HUES6 (cell line): ENCODE measurements around the gene DEFB113.

Experiments used
- H3K27ac ChIP-seq: 2 replicates; pipeline ENCODE4 v1.7.0; 2013; ENCODE audit warnings: low read depth, mild to moderate bottlenecking, low read length, inconsistent platforms
- H3K27me3 ChIP-seq: 2 replicates; pipeline ENCODE4 v1.6.1; 2013; ENCODE audit warnings: low read length; ENCODE audit not compliant: control insufficient read depth, insufficient read depth
- H3K36me3 ChIP-seq: 2 replicates; pipeline ENCODE4 v1.6.1; 2013; ENCODE audit warnings: low read length; ENCODE audit not compliant: control insufficient read depth, insufficient read depth
- H3K4me1 ChIP-seq: 2 replicates; pipeline ENCODE4 v1.6.1; 2013; ENCODE audit warnings: low read length; ENCODE audit not compliant: control insufficient read depth, insufficient read depth
- H3K4me3 ChIP-seq: 2 replicates; pipeline ENCODE4 v1.5.1; 2013; ENCODE audit warnings: low read depth, low read length
- H3K9ac ChIP-seq: one replicate; pipeline ENCODE4 v1.6.1; 2013; ENCODE audit warnings: mild to moderate bottlenecking, low read length
- H3K9me3 ChIP-seq: 2 replicates; pipeline ENCODE4 v1.6.1; 2013; ENCODE audit warnings: low read depth, low read length; ENCODE audit not compliant: control insufficient read depth, insufficient read depth

DEFB113 gene

GRCh38 chr6:49937017-49937416 is 32.4 kb downstream of the DEFB113 start:
- Histone ChIP-seq H3K36me3 (no peaks in the 10 kb centered on the region), H3K27ac (no peak overlapping the region)

DNA sequence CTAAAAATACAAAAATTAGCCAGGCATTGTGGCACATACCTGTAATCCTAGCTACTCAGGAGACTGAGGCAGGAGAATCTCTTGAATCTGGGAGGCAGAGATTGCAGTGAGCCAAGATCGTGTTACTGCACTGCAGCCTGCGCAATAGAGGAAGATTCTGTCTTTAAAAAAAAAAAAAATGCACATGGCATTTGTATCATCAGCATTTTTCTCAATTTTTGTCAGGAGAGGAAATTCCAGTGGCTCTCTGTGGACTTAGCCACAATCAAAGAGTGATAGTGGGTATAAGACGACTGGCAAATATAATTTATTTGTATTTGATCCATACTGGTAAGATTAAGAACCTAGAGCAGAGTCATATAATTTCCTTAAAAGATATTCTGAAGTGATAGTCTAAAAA is 34.0 kb downstream of the DEFB113 start:
- Histone ChIP-seq H3K9me3 (no peaks in the 10 kb centered on the region), H3K27me3 (no peaks in the 10 kb centered on the region), H3K4me3 (no peak overlapping the region), H3K27ac (no peak overlapping the region), H3K9ac (no peak overlapping the region), H3K36me3 (no peaks in the 10 kb centered on the region), H3K4me1 (no peaks in the 10 kb centered on the region)

More at GRCh38 chr6:49937017-49937416, 32.4 kb downstream of the DEFB113 start:
- Histone ChIP-seq H3K9me3 (no peaks in the 10 kb centered on the region), H3K4me1 (no peaks in the 10 kb centered on the region), H3K27me3 (no peaks in the 10 kb centered on the region), H3K9ac (no peak overlapping the region), H3K4me3 (no peak overlapping the region)

DNA sequence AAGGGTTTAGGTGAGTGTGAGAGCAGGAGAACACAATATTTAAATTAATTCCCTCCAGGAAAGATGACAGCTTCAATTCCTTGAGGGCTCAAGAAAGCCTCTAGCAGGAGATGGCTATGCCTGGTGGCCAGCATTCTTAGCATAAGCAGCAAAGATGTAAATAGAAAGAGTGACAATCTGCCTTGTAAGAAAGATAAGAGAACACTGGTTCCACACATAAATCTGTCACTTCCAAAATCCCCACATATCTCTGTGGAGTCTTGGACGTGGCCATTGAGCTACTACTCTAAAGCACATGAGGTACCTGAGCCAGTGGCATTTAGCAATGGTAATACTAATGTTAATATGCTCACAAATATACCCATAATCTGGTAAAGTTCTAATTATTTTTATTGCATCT is 34.7 kb downstream of the DEFB113 start:
- no peaks in the 10 kb centered on the region for H3K36me3 ChIP-seq
- H3K27ac ChIP-seq: no peak overlapping the region
- H3K4me3 ChIP-seq: no peak overlapping the region
- H3K9ac ChIP-seq: no peak overlapping the region
- no peaks in the 10 kb centered on the region for H3K27me3 ChIP-seq
- H3K4me1 ChIP-seq: no peaks in the 10 kb centered on the region
- H3K9me3 ChIP-seq: no peaks in the 10 kb centered on the region

- Histone ChIP-seq H3K9me3 (no peaks in the 10 kb centered on the region), H3K27ac (no peak overlapping the region), H3K9ac (no peak overlapping the region), H3K36me3 (no peaks in the 10 kb centered on the region), H3K4me1 (no peaks in the 10 kb centered on the region), H3K27me3 (no peaks in the 10 kb centered on the region), H3K4me3 (no peak overlapping the region)
These were observed 35.9 kb downstream of the DEFB113 start for GRCh38 chr6:49933526-49933925.

- Histone ChIP-seq H3K36me3 (no peaks in the 10 kb centered on the region), H3K27me3 (no peaks in the 10 kb centered on the region), H3K27ac (no peak overlapping the region), H3K4me3 (no peak overlapping the region), H3K4me1 (no peaks in the 10 kb centered on the region), H3K9ac (no peak overlapping the region), H3K9me3 (no peaks in the 10 kb centered on the region)
These were observed 40.1 kb downstream of the DEFB113 start for GRCh38 chr6:49929340-49929739.

GRCh38 chr6:49923826-49924225 is 45.6 kb downstream of the DEFB113 start:
- H3K9ac ChIP-seq: no peak overlapping the region
- no peaks in the 10 kb centered on the region for H3K27me3 ChIP-seq
- H3K27ac ChIP-seq: no peak overlapping the region
- H3K9me3 ChIP-seq: no peaks in the 10 kb centered on the region
- peaks cover 11% of the 10 kb centered on the region for H3K4me1 ChIP-seq
- H3K36me3 ChIP-seq: no peaks in the 10 kb centered on the region
- H3K4me3 ChIP-seq: no peak overlapping the region

DNA sequence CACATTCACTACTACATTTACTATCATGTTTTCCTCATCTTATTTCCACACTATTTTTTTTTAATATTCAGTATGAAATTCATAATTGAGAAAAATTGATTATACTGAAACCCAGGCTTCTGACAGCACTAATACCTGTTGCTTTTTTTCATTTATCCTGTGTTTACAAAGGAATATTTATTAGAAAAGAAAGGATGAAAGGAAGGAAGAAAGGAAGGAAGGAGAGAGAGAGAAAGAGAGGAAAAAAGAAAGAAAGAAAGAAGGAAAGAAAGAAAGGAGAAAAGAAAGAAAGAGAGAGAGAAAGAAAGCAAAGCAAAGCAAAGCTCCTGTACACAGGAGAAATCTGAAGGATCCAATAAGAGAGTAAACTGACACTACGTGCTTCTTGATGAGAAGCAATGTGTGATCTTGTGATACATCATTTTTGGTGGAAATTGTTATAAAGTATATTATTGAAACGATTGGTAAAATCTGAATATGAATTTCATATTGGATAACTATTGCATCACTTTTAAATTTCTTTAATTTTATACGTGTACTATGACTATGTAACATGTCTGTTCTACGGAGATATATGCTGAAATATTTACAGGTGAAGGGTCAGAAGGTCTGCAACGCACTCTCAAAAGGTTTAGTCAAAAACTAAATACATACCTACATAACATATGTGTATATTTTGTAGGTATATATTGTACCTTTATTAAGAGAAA is 49.3 kb downstream of the DEFB113 start:
- peaks cover 31% of the 10 kb centered on the region for H3K4me1 ChIP-seq
- no peak overlapping the region for H3K4me3 ChIP-seq
- H3K36me3 ChIP-seq: no peaks in the 10 kb centered on the region
- H3K27ac ChIP-seq: no peak overlapping the region
- H3K9ac ChIP-seq: no peak overlapping the region
- no peaks in the 10 kb centered on the region for H3K27me3 ChIP-seq
- no peaks in the 10 kb centered on the region for H3K9me3 ChIP-seq

- no peak overlapping the region for H3K27ac ChIP-seq
- H3K9ac ChIP-seq: no peak overlapping the region
- H3K9me3 ChIP-seq: no peaks in the 10 kb centered on the region
- H3K27me3 ChIP-seq: no peaks in the 10 kb centered on the region
- H3K36me3 ChIP-seq: no peaks in the 10 kb centered on the region
- H3K4me1 ChIP-seq: peaks cover 39% of the 10 kb centered on the region
- no peak overlapping the region for H3K4me3 ChIP-seq
These were observed 50.2 kb downstream of the DEFB113 start for GRCh38 chr6:49919261-49919660.

DNA sequence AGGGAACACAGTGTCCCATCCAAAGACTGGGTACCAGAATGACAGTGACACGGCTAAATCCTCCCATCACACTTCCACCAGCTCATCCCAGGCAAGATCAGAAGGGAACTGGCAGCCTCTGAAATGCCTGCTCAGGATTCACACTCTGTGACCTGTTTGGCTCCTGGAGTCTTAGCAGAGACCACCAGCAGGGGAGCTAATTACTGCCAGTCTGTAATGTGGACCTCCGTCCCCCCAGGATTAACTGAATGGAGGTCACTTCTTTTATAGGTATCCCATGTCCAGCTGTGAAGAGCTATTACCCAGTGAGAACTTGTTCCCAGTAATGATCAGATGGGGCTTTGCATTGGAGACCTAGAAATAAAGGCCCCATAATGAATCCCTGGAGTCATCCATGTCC is 50.6 kb downstream of the DEFB113 start:
- Histone ChIP-seq H3K27me3 (no peaks in the 10 kb centered on the region), H3K36me3 (no peaks in the 10 kb centered on the region), H3K4me1 (peaks cover 42% of the 10 kb centered on the region), H3K27ac (no peak overlapping the region), H3K9me3 (no peaks in the 10 kb centered on the region), H3K9ac (no peak overlapping the region), H3K4me3 (no peak overlapping the region)
